ENCODE data around the gene CCM2L.

CCM2L gene

GRCh38 chr20:32017711-32018251 lies 7.5 kb downstream of the CCM2L start:
- Histone ChIP-seq H2AFZ (ENCODE audit: low read depth, low read length, severe bottlenecking) (no peak overlapping the region), H3K9ac (ENCODE audit: low read length) (peak overlapping the region; percentile 64; the same call in 1 of the 2 replicates), H3K27ac (ENCODE audit: low read depth, low read length) (no peak overlapping the region), H3K36me3 (ENCODE audit: low read length) (no peaks in the 10 kb centered on the region), H4K20me1 (ENCODE audit: low read depth, low read length) (no peaks in the 10 kb centered on the region), H3K9me2 (replicated peaks; ENCODE audit: insufficient read depth, low read length) (no peaks in the 10 kb centered on the region), H3K27me3 (ENCODE audit: low read length) (no peaks in the 10 kb centered on the region), H3K4me3 (ENCODE audit: insufficient read depth, low read length, poor library complexity, severe bottlenecking) (no peak overlapping the region), H3K4me2 (ENCODE audit: low read depth, low read length, poor library complexity, severe bottlenecking) (peak overlapping the region; percentile 83), H3K79me2 (ENCODE audit: insufficient read depth, low read length) (no peaks in the 10 kb centered on the region), H3K9me3 (ENCODE audit: insufficient read depth, low read length) (no peaks in the 10 kb centered on the region), H3F3A (ENCODE audit: insufficient read depth) (peaks cover 8% of the 10 kb centered on the region; the same call in 1 of the 2 replicates)
- no peak for TF ChIP-seq EZH2phosphoT487 (conservative IDR thresholded peaks at IDR 0.05; ENCODE audit: low read length)
- TF ChIP-seq CTCF (IDR thresholded peaks at IDR 0.05; ENCODE audit: insufficient read depth, low read length, poor library complexity, severe bottlenecking): peak; percentile 16

DNA sequence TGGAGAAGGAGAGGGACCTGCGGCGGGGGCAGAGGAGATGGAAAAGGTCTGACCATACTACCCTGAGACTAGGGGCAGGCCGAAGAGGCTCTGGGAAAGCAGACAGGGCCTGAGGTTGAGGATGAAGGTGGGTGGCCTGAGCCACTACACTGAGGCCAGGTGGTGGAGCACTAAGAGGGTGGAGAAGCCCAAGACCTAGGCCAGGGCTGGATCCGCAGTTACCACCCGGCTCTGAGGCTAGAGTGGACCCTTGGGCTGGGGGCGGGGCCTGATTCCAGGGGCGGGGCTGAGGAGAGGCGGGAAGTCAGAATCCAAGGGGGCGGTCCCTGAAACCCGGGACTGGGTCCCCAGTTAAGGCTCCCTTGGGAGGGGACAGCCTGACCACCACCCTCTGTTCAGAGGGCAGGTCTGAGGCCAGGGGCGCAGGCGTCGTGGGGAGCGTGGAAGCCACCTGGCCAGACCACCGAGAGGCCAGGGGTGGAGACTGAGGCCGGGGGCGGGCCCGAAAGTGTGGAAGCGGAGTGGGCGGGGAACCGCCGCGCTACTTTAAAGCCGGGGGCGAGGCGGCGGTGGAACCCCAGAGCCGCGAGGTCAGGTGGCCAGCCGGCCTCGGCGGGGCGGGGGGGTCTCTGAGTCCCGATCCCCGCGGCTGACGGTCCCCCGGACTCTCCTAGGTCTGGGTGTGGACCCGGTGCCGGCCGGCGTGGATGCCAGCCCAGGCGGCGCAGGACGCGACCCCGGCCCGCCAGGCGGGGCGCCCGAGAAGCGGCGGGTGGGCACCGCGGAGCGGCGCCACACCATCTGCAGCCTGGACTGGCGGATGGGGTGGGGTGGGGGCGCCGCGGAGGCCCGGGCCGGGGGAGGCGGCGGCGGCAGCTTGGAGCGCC lies 8.3 kb downstream of the CCM2L start:
- Histone ChIP-seq H2AFZ (ENCODE audit: low read depth, low read length, severe bottlenecking) (peak overlapping the region; percentile 89), H3K4me2 (ENCODE audit: low read depth, low read length, poor library complexity, severe bottlenecking) (peak overlapping the region; percentile 83), H3K27ac (ENCODE audit: low read depth, low read length) (no peak overlapping the region), H3K9ac (ENCODE audit: low read length) (peak overlapping the region; percentile 64), H3K79me2 (ENCODE audit: insufficient read depth, low read length) (no peaks in the 10 kb centered on the region), H3K9me2 (replicated peaks; ENCODE audit: insufficient read depth, low read length) (no peaks in the 10 kb centered on the region), H3K4me3 (ENCODE audit: insufficient read depth, low read length, poor library complexity, severe bottlenecking) (peak overlapping the region; percentile 84), H3K27me3 (ENCODE audit: low read length) (no peaks in the 10 kb centered on the region), H3K9me3 (ENCODE audit: insufficient read depth, low read length) (no peaks in the 10 kb centered on the region), H4K20me1 (ENCODE audit: low read depth, low read length) (no peaks in the 10 kb centered on the region), H3K36me3 (ENCODE audit: low read length) (no peaks in the 10 kb centered on the region), H3F3A (ENCODE audit: insufficient read depth) (peaks cover 8% of the 10 kb centered on the region; the same call in 1 of the 2 replicates)
- TF ChIP-seq EZH2phosphoT487 (conservative IDR thresholded peaks at IDR 0.05; ENCODE audit: low read length) (no peak), CTCF (IDR thresholded peaks at IDR 0.05; ENCODE audit: insufficient read depth, low read length, poor library complexity, severe bottlenecking) (no peak)

DNA sequence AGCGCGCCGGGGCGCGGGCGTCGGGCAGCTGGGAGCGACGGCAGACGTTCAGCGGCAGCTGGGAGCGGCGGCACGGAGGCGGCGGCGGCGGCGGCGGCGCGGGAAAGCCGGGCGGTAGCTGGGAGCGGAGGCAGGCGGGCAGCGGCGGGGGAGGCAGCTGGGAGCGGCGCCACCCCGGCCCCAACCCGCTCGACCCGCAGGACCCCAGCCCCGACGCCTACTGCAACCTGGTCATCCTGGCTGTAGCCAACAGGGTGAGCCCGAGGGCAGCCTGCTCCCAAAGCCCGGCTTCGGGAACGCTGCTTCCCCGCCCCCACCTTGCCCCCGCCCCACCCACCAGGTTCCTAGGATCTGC lies 8.9 kb downstream of the CCM2L start:
- TF ChIP-seq EZH2phosphoT487 (conservative IDR thresholded peaks at IDR 0.05; ENCODE audit: low read length) (no peak), CTCF (IDR thresholded peaks at IDR 0.05; ENCODE audit: insufficient read depth, low read length, poor library complexity, severe bottlenecking) (no peak)
- peak overlapping the region; percentile 83 for H3K4me2 ChIP-seq (ENCODE audit: low read depth, low read length, poor library complexity, severe bottlenecking)
- H3K9me3 ChIP-seq (ENCODE audit: insufficient read depth, low read length): no peaks in the 10 kb centered on the region
- H4K20me1 ChIP-seq (ENCODE audit: low read depth, low read length): no peaks in the 10 kb centered on the region
- peaks cover 8% of the 10 kb centered on the region; the same call in 1 of the 2 replicates for H3F3A ChIP-seq (ENCODE audit: insufficient read depth)
- H3K4me3 ChIP-seq (ENCODE audit: insufficient read depth, low read length, poor library complexity, severe bottlenecking): peak overlapping the region; percentile 84
- no peaks in the 10 kb centered on the region for H3K27me3 ChIP-seq (ENCODE audit: low read length)
- no peaks in the 10 kb centered on the region for H3K9me2 ChIP-seq (replicated peaks; ENCODE audit: insufficient read depth, low read length)
- H3K36me3 ChIP-seq (ENCODE audit: low read length): no peaks in the 10 kb centered on the region
- no peak overlapping the region for H3K27ac ChIP-seq (ENCODE audit: low read depth, low read length)
- H2AFZ ChIP-seq (ENCODE audit: low read depth, low read length, severe bottlenecking): no peak overlapping the region
- peak overlapping the region; percentile 64; the same call in 1 of the 2 replicates for H3K9ac ChIP-seq (ENCODE audit: low read length)
- H3K79me2 ChIP-seq (ENCODE audit: insufficient read depth, low read length): no peaks in the 10 kb centered on the region
